Right cardiac atrium (tissue), 5 donors: ENCODE measurements around the gene SCD5. TPM values are rescaled to one million over a fixed set of nuclear protein-coding genes. Genes with fewer than 3 reads are reported as not detected.

Experiments
- ATAC-seq, 2 donors: fragments of 200-7000 bp; cut with Tn5 transposase; one replicate each; pipeline versions ENCODE4 v1.8.0 to v1.9.1; 2020; ENCODE audit warnings: moderate library complexity in 2 of 2, mild to moderate bottlenecking in 1 of 2
- DNase-seq, 3 donors: peaks; one replicate each; pipeline ENCODE4 v3.0.0-alpha.2; 2020
- H3K27ac ChIP-seq: one replicate; pipeline ENCODE4 v1.5.1; 2013; ENCODE audit warnings: mild to moderate bottlenecking, low read length, control low read depth, moderate library complexity
- H3K27me3 ChIP-seq: one replicate; pipeline ENCODE4 v1.6.1; 2013; ENCODE audit not compliant: control insufficient read depth, insufficient read depth
- H3K4me1 ChIP-seq: one replicate; pipeline ENCODE4 v1.6.1; 2013; ENCODE audit warnings: low read length; ENCODE audit not compliant: control insufficient read depth, insufficient read depth
- H3K4me3 ChIP-seq: one replicate; pipeline ENCODE4 v1.5.1; 2013; ENCODE audit warnings: low read length, control low read depth
- H3K9me3 ChIP-seq: one replicate; pipeline ENCODE4 v1.6.1; 2013; ENCODE audit warnings: low read length; ENCODE audit not compliant: control insufficient read depth
- WGBS: extraction: QIAGEN DNeasy Blood & Tissue Kit; methylation state at CpG from one replicate; pipeline ENCODE4 v1.1.7; 2013; 5-methylcytosine and 5-hydroxymethylcytosine counted together
- intact Hi-C, 4 donors: fragments of 100-400 bp; cut with DNase I; formaldehyde crosslinking; loops; one replicate each; pipeline versions ENCODE4 v1.11.0 to v1.14.0; 2022 to 2023
- polyA plus RNA-seq: library from polyadenylated mRNA; stranded (reverse); fragments of 200-250 nt; gene quantifications from one replicate; pipeline ENCODE4 v1.2.3, GENCODE V29; 2013
- total RNA-seq, 4 donors: library from RNA; stranded (reverse); fragmentation: NEBNext Ultra II Directional; extraction: Animal tissue kit (Norgen Biotek cat#: 25700); gene quantifications; one replicate each; pipeline ENCODE4 v1.2.1, GENCODE V29; 2021
- donor health status: healthy with polysubstance abuse.
- donor health status: DM: no; HTN: yes; CAD: no.
- donor health status: DM: no; HTN: no; CAD: no.
- donor health status: DM: no; HTN: yes; CAD: no; lungs with severe emphysema.
- donor health status: DM: yes; HTN: yes; CAD: no.

The SCD5 gene
- total and polyA plus RNA-seq, 5 donors = 6.0 to 14.2 (median 12.0) TPM

GRCh38 chr4:82792912-82793649 lies 5.5 kb downstream of the SCD5 start:
- Histone ChIP-seq H3K27me3 (no peaks in the 10 kb centered on the region), H3K4me3 (no peak overlapping the region), H3K27ac (no peak overlapping the region), H3K4me1 (peaks cover 5% of the 10 kb centered on the region), H3K9me3 (no peaks in the 10 kb centered on the region)
- 62% methylated on average over 6 of the region's 6 CpGs for WGBS
- ATAC-seq = no peak
- no peak for DNase-seq
- intact Hi-C loops = no loop called here

GRCh38 chr4:82791179-82791578 lies 7.4 kb downstream of the SCD5 start:
- WGBS = 93% methylated on average over 6 of the region's 6 CpGs
- ATAC-seq (no peak), DNase-seq (no peak)
- H3K27me3 ChIP-seq = no peaks in the 10 kb centered on the region
- no peaks in the 10 kb centered on the region for H3K9me3 ChIP-seq
- no peak overlapping the region for H3K27ac ChIP-seq
- H3K4me3 ChIP-seq = no peak overlapping the region
- intact Hi-C loops = no loop called here
- peaks cover 3% of the 10 kb centered on the region for H3K4me1 ChIP-seq

- H3K27ac ChIP-seq = no peak overlapping the region
- no peak overlapping the region for H3K4me3 ChIP-seq
- intact Hi-C loops = no loop called here
- H3K9me3 ChIP-seq = no peaks in the 10 kb centered on the region
- 78% methylated on average over 8 of the region's 8 CpGs for WGBS
- no peaks in the 10 kb centered on the region for H3K27me3 ChIP-seq
- DNase-seq (no peak), ATAC-seq (no peak)
- peaks cover 3% of the 10 kb centered on the region for H3K4me1 ChIP-seq
These were observed 8.4 kb downstream of the SCD5 start for GRCh38 chr4:82790060-82790660.

- Histone ChIP-seq H3K27me3 (no peaks in the 10 kb centered on the region), H3K9me3 (no peaks in the 10 kb centered on the region), H3K27ac (no peak overlapping the region), H3K4me3 (no peak overlapping the region), H3K4me1 (peaks cover 6% of the 10 kb centered on the region)
- DNase-seq (no peak), ATAC-seq (no peak)
- intact Hi-C loops = no loop called here
- WGBS = 51% methylated on average over 7 of the region's 7 CpGs
These were observed 9.4 kb downstream of the SCD5 start for GRCh38 chr4:82789025-82789776.

- WGBS = 74% methylated on average over 4 of the region's 4 CpGs
- ATAC-seq = peak in 1 of 2 donors; percentile 50
- H3K27ac ChIP-seq = no peak overlapping the region
- H3K4me1 ChIP-seq = peaks cover 3% of the 10 kb centered on the region
- H3K9me3 ChIP-seq = no peaks in the 10 kb centered on the region
- no peaks in the 10 kb centered on the region for H3K27me3 ChIP-seq
- intact Hi-C loops = no loop called here
- no peak overlapping the region for H3K4me3 ChIP-seq
- DNase-seq = peak in 1 of 3 donors; percentile 31
These were observed 11.3 kb downstream of the SCD5 start for GRCh38 chr4:82787342-82787741.

GRCh38 chr4:82786828-82787227 lies 11.8 kb downstream of the SCD5 start:
- peak in 1 of 2 donors; percentile 57 for ATAC-seq
- intact Hi-C loops = no loop called here
- H3K4me1 ChIP-seq = peaks cover 3% of the 10 kb centered on the region
- no peak overlapping the region for H3K27ac ChIP-seq
- WGBS = 72% methylated on average over 4 of the region's 4 CpGs
- no peak overlapping the region for H3K4me3 ChIP-seq
- no peaks in the 10 kb centered on the region for H3K9me3 ChIP-seq
- H3K27me3 ChIP-seq = no peaks in the 10 kb centered on the region
- no peak for DNase-seq

DNA sequence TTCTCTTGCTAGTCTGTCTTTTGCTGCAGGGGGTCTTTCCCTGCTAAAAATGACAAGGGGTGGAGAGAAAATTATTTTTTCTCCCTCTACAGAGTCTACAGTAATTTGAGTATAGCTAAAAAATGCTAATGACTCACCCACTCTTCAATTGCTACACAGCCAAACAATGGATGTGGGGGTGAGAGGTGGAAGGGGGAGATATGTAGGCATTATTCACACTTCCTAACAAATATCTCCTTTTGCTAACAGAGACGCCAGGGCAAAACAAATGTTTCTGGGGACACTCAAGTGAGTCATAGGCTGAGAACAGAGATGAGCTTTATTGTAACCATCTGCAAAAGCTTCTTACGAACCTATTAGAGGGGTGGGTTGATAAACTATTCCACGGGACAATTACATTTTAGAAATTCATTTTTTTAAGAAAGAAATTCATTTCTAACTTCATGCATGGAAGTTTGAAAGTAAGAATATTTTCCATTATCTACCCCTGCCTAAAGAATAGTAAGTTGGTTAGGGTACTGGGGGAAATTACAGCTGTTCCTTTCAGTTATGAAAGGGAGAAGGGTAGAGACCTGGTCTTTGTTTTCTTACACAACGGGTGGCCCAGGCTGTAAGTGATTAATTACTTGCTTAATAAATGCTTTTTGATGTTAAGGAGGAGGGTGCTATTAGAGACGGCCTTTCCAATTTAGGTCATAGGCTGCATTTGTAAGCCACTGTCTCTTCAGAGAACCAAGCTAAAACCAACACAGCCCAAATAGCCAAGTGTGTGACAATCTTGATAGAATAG lies 12.8 kb downstream of the SCD5 start:
- intact Hi-C loops = no loop called here
- ATAC-seq (peak; percentile 44 to 86), DNase-seq (no peak)
- Histone ChIP-seq H3K27ac (no peak overlapping the region), H3K4me3 (no peak overlapping the region), H3K4me1 (peaks cover 3% of the 10 kb centered on the region), H3K9me3 (no peaks in the 10 kb centered on the region), H3K27me3 (no peaks in the 10 kb centered on the region)
- WGBS = 48% methylated on average over 5 of the region's 5 CpGs

DNA sequence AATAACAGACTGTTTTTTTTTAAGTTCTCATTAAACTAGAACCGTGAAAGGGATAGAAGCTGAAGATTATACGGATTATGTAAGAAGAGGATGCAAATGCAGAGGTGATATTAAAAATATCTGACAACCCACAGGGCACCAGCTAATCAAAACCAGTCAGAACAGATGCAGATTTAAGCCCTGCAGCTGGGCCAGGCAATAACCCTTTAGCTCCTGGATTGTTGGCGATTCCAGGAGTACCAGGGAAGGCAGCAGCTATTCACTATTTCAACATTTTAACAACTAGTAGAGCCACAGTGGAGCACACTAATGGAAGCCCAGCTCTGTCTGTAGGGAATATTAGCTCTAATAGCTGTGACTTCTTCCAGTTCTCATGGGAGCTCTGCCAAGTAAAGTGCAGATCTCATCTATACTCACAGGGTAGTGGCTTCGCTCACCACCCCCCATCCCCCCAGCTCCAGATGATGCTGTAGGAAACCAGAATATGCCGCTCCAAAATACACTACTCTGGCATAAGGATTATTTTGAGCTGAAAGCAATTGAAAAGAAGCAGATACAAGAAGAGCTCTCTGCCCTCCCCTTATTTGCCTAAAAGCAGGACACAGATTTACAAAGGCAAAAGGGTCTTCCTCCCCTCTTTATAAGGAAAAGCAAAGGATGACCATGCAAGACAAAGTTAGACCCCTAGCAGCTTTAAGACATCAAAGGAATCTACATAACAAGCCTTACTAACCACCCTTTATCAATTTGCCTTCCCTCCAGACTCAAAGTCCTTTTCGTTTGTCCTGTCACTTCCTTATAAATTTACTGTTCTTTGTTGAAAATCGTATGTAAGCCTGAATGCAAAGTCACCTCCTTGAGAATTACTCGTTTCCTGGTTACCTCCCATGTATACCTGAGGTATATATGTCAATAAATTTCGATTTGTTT lies 13.7 kb downstream of the SCD5 start:
- Histone ChIP-seq H3K27ac (no peak overlapping the region), H3K4me1 (peaks cover 3% of the 10 kb centered on the region), H3K9me3 (no peaks in the 10 kb centered on the region), H3K4me3 (no peak overlapping the region), H3K27me3 (no peaks in the 10 kb centered on the region)
- 37% methylated on average over 9 of the region's 9 CpGs for WGBS
- intact Hi-C loops = no loop called here
- no peak for ATAC-seq
- no peak for DNase-seq

DNA sequence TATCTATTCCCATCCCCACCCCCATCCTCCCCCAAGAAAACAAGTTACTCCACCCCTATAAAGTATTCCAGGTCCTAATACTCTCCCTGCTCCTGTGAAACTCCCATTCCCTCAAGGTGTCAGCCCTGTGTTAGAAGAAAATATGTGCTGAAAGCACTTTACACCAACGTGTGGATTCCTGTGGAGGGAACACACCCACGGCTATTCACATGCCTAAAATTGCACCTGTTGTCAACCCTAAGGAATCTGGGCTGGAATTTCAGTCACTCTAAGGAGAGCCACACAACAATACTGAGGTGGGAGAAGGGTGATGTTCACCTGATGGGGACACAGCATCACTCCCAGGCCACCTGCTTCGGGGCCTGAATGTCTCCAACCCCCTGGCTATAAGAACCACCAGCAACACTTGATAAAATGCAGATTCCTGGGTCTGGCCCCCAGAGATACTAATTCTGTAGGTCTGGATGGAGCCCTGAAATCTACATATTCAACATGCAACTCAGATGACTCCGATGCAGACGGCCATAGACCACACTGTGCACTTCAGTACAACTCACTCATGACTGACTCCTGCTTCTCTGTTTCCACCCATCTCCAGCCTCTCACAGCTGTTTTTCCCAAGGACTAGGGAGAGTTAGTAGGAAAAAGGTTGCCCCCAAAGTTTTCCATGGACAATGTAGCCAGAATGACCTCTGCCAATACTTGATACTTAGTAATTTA lies 15.8 kb downstream of the SCD5 start:
- Histone ChIP-seq H3K4me1 (peaks cover 3% of the 10 kb centered on the region), H3K9me3 (no peaks in the 10 kb centered on the region), H3K27me3 (no peaks in the 10 kb centered on the region), H3K4me3 (no peak overlapping the region), H3K27ac (no peak overlapping the region)
- 81% methylated on average over 5 of the region's 5 CpGs for WGBS
- DNase-seq (no peak), ATAC-seq (no peak)
- intact Hi-C loops = no loop called here
